ENCODE results near the gene TULP1.

DNA sequence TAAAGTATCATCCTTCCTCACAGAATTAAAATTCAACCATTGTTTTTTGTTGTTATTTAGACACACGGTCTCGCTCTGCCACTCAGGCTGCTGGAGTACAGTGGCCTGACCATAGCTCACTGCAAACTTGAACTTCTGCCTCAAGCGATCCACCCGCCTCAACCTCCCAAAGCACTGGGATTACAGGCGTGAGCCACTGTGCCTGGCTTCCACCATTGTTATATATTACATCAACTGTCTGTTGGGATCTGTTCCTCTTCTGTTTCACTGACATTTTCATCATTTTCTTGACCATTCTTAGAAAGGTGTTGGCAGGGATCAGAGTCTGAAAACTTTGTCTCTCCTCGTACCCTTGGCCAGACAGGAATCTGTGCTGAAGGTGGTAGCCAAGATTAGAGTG lies 21.3 kb upstream of the TULP1 start:
- TF ChIP-seq CTCF (IDR thresholded peaks at IDR 0.05) (no peak), POLR2A (IDR thresholded peaks at IDR 0.05) (no peak)
